IPS-NIHi11 (cell line): ENCODE measurements around the gene TMPRSS2.
A peak's percentile ranks its signal among the peaks of the same experiment; 100 is the strongest.

Experiments
- DNase-seq: peaks from one replicate; pipeline ENCODE4 v3.0.0; 2012; ENCODE audit warnings: mixed read lengths, low spot score

Gene TMPRSS2

GRCh38 chr21:41507521-41508414 lies at the start of gene TMPRSS2:
TMPRSS2 (minus strand) TSS chr21:41508158; CDS start chr21:41498133, 10,025 bp downstream.
- peak; percentile 74 for DNase-seq

GRCh38 chr21:41555057-41555456 lies 47.1 kb upstream of the TMPRSS2 start:
- no peak for DNase-seq

GRCh38 chr21:41552254-41552653 lies 44.3 kb upstream of the TMPRSS2 start:
- DNase-seq, result no peak

- peak; percentile 51 for DNase-seq
Measured at GRCh38 chr21:41548781-41549180, 40.8 kb upstream of the TMPRSS2 start.

- DNase-seq, result no peak
Measured at GRCh38 chr21:41547111-41547510, 39.2 kb upstream of the TMPRSS2 start.

GRCh38 chr21:41545500-41546359 lies 37.8 kb upstream of the TMPRSS2 start:
- no peak for DNase-seq

- DNase-seq, result no peak
Measured at GRCh38 chr21:41542727-41543126, 34.8 kb upstream of the TMPRSS2 start.

- DNase-seq, result no peak
Measured at GRCh38 chr21:41537356-41537755, 29.4 kb upstream of the TMPRSS2 start.

GRCh38 chr21:41536827-41537103 lies 28.8 kb upstream of the TMPRSS2 start:
- no peak for DNase-seq

- DNase-seq, result peak; percentile 52
Measured at GRCh38 chr21:41536076-41536826, 28.3 kb upstream of the TMPRSS2 start.

GRCh38 chr21:41530366-41530765 lies 22.4 kb upstream of the TMPRSS2 start:
- no peak for DNase-seq

- DNase-seq, result no peak
Measured at GRCh38 chr21:41529769-41530168, 21.8 kb upstream of the TMPRSS2 start.

GRCh38 chr21:41526478-41527087 lies 18.6 kb upstream of the TMPRSS2 start:
- no peak for DNase-seq

GRCh38 chr21:41523175-41523574 lies 15.2 kb upstream of the TMPRSS2 start:
- no peak for DNase-seq

GRCh38 chr21:41521489-41522027 lies 13.6 kb upstream of the TMPRSS2 start:
- no peak for DNase-seq

- DNase-seq, result no peak
Measured at GRCh38 chr21:41520560-41521442, 12.8 kb upstream of the TMPRSS2 start.

- DNase-seq, result no peak
Measured at GRCh38 chr21:41519806-41520559, 12.0 kb upstream of the TMPRSS2 start.

- DNase-seq, result no peak
Measured at GRCh38 chr21:41518757-41519156, 10.8 kb upstream of the TMPRSS2 start.

GRCh38 chr21:41511858-41512257 lies 3.9 kb upstream of the TMPRSS2 start:
- DNase-seq, result no peak

GRCh38 chr21:41510500-41510899 lies 2.5 kb upstream of the TMPRSS2 start:
- no peak for DNase-seq
